IMR-90 (cell line): ENCODE results near the gene UBASH3B. TPM values are rescaled to one million over a fixed set of nuclear protein-coding genes. Genes with fewer than 3 reads are reported as not detected.

Experiments used
- ATAC-seq: fragments of 200-7000 bp; cut with Tn5 transposase; 2 replicates; pipeline ENCODE4 v1.9.1; 2020; ENCODE audit warnings: low read depth, mild to moderate bottlenecking, moderate library complexity
- BruUV-seq: library from RNA; stranded (reverse); fragments of 400-500 nt; replicated peaks from 2 replicates; lab custom pipeline; 2021; lab: Mats Ljungman, UMichigan
- CTCF ChIA-PET: fragments of 300-600 bp; formaldehyde crosslinking; extraction: SDS; loops from one replicate; lab custom pipeline; 2021; ENCODE audit warnings: antibody characterized with exemption; lab: Yijun Ruan, JAX
- POLR2A ChIA-PET: fragments of 300-600 bp; sonication (Branson Sonifier 250); formaldehyde crosslinking; loops from one replicate; lab custom pipeline; 2022; ENCODE audit warnings: antibody characterized with exemption; ENCODE audit not compliant: unreplicated experiment; lab: Charles Lee
- DNase-seq: peaks from one replicate; pipeline ENCODE4 v3.0.0; 2013
- H2AFZ ChIP-seq: replicated peaks from 2 replicates; pipeline ENCODE3; 2013; ENCODE audit warnings: low read length, mild to moderate bottlenecking; ENCODE audit not compliant: poor library complexity
- H2AK5ac ChIP-seq: 2 replicates; pipeline ENCODE4 v1.6.1; 2013; ENCODE audit warnings: low read depth, low read length, inconsistent platforms
- H2AK9ac ChIP-seq: replicated peaks from 2 replicates; pipeline ENCODE3; 2013; ENCODE audit warnings: mild to moderate bottlenecking, low read depth, low read length, moderate library complexity; ENCODE audit not compliant: poor library complexity
- H2BK120ac ChIP-seq: 2 replicates; pipeline ENCODE4 v1.6.1; 2013; ENCODE audit warnings: low read depth, low read length, inconsistent platforms
- H2BK15ac ChIP-seq: 3 replicates; pipeline ENCODE4 v1.6.1; 2013; ENCODE audit warnings: low read depth, low read length, inconsistent platforms
- H2BK20ac ChIP-seq: 2 replicates; pipeline ENCODE4 v1.6.1; 2013; ENCODE audit warnings: low read depth, mild to moderate bottlenecking, inconsistent platforms, low read length, moderate library complexity
- H2BK5ac ChIP-seq: 2 replicates; pipeline ENCODE4 v1.6.1; 2013; ENCODE audit warnings: mild to moderate bottlenecking, low read depth, low read length, inconsistent platforms; ENCODE audit not compliant: poor library complexity, severe bottlenecking
- H3K14ac ChIP-seq: replicated peaks from 2 replicates; pipeline ENCODE4 v1.6.1; 2013; ENCODE audit warnings: low read depth, low read length, inconsistent platforms
- H3K18ac ChIP-seq: 2 replicates; pipeline ENCODE4 v1.6.1; 2013; ENCODE audit warnings: low read depth, low read length, control low read depth
- H3K23ac ChIP-seq: 2 replicates; pipeline ENCODE4 v1.6.1; 2013; ENCODE audit warnings: low read depth, low read length, inconsistent platforms
- H3K27ac ChIP-seq: 2 replicates; pipeline ENCODE4 v1.5.1; 2013; ENCODE audit warnings: mild to moderate bottlenecking, control low read depth, low read length; ENCODE audit not compliant: insufficient read depth
- H3K27me3 ChIP-seq: 2 replicates; pipeline ENCODE4 v1.6.1; 2013; ENCODE audit warnings: low read length; ENCODE audit not compliant: control insufficient read depth, insufficient read depth
- H3K36me3 ChIP-seq: 2 replicates; pipeline ENCODE4 v1.6.1; 2013; ENCODE audit warnings: low read length, mixed read lengths; ENCODE audit not compliant: control insufficient read depth, insufficient read depth
- H3K4ac ChIP-seq: 2 replicates; pipeline ENCODE4 v1.6.1; 2013; ENCODE audit warnings: low read depth, low read length, inconsistent platforms
- H3K4me1 ChIP-seq: 2 replicates; pipeline ENCODE4 v1.6.1; 2013; ENCODE audit warnings: low read length, mixed read lengths; ENCODE audit not compliant: control insufficient read depth, insufficient read depth
- H3K4me2 ChIP-seq: 2 replicates; pipeline ENCODE4 v1.6.1; 2013; ENCODE audit warnings: low read depth, mild to moderate bottlenecking, control low read depth, low read length, moderate library complexity
- H3K4me3 ChIP-seq: 2 replicates; pipeline ENCODE4 v1.5.1; 2013; ENCODE audit warnings: low read depth, mild to moderate bottlenecking, control low read depth, low read length, moderate library complexity; ENCODE audit not compliant: insufficient read depth
- H3K56ac ChIP-seq: 2 replicates; pipeline ENCODE4 v1.6.1; 2013; ENCODE audit warnings: low read length, inconsistent platforms; ENCODE audit not compliant: insufficient read depth; ENCODE audit errors: extremely low read depth
- H3K79me1 ChIP-seq, 2 experiments: 2 replicates each; pipeline ENCODE4 v1.6.1; 2013; ENCODE audit warnings: low read length in 2 of 2, inconsistent platforms in 1 of 2, low read depth in 1 of 2
- H3K9ac ChIP-seq: 2 replicates; pipeline ENCODE4 v1.6.1; 2013; ENCODE audit warnings: low read depth, low read length, control low read depth
- H3K9me1 ChIP-seq: 2 replicates; pipeline ENCODE4 v1.6.1; 2013; ENCODE audit warnings: low read length, inconsistent platforms; ENCODE audit not compliant: insufficient read depth
- H3K9me3 ChIP-seq: 2 replicates; pipeline ENCODE4 v1.6.1; 2013; ENCODE audit warnings: low read length; ENCODE audit not compliant: control insufficient read depth, insufficient read depth
- H4K20me1 ChIP-seq: 2 replicates; pipeline ENCODE4 v1.6.1; 2013; ENCODE audit warnings: low read length, inconsistent platforms; ENCODE audit not compliant: insufficient read depth
- H4K5ac ChIP-seq: 2 replicates; pipeline ENCODE4 v1.6.1; 2013; ENCODE audit warnings: mild to moderate bottlenecking, low read depth, low read length, control low read depth
- H4K8ac ChIP-seq, 2 experiments: 2 replicates each; pipeline ENCODE4 v1.6.1; 2013; ENCODE audit warnings: low read depth in 2 of 2, low read length in 2 of 2, control low read depth in 1 of 2, inconsistent platforms in 1 of 2
- H4K91ac ChIP-seq: 2 replicates; pipeline ENCODE4 v1.6.1; 2013; ENCODE audit warnings: low read depth, low read length, inconsistent platforms; ENCODE audit not compliant: insufficient read depth
- BHLHE40 ChIP-seq: fragments of 150-350 bp; IDR thresholded peaks from 2 replicates; pipeline ENCODE4 v1.6.1; 2016; ENCODE audit warnings: mild to moderate bottlenecking, low read depth, low read length
- CEBPB ChIP-seq: IDR thresholded peaks from 2 replicates; pipeline ENCODE4 v1.6.1; 2012; ENCODE audit warnings: low read depth, low read length, improper control_type of control experiment
- CHD1 ChIP-seq: IDR thresholded peaks from 2 replicates; pipeline ENCODE4 v1.6.1; 2012; ENCODE audit warnings: low read depth, low read length, improper control_type of control experiment
- CTCF ChIP-seq: conservative IDR thresholded peaks from 2 replicates; pipeline ENCODE4 v1.5.1; 2012; ENCODE audit warnings: mild to moderate bottlenecking, low read depth, low read length, improper control_type of control experiment
- ELK1 ChIP-seq: fragments of 150-350 bp; IDR thresholded peaks from 2 replicates; pipeline ENCODE4 v1.6.1; 2016; ENCODE audit warnings: low read depth, mild to moderate bottlenecking, low read length, moderate library complexity, borderline replicate concordance
- FOS ChIP-seq: fragments of 150-350 bp; IDR thresholded peaks from 2 replicates; pipeline ENCODE4 v1.6.1; 2016; ENCODE audit warnings: low read depth, low read length
- MAFK ChIP-seq: IDR thresholded peaks from 2 replicates; pipeline ENCODE4 v1.6.1; 2012; ENCODE audit warnings: low read depth, low read length, improper control_type of control experiment
- MAZ ChIP-seq: IDR thresholded peaks from 2 replicates; pipeline ENCODE4 v1.6.1; 2012; ENCODE audit warnings: low read depth, mild to moderate bottlenecking, low read length, improper control_type of control experiment, moderate library complexity, borderline replicate concordance
- MXI1 ChIP-seq: IDR thresholded peaks from 2 replicates; pipeline ENCODE4 v1.6.1; 2012; ENCODE audit warnings: low read depth, mild to moderate bottlenecking, low read length, moderate library complexity, borderline replicate concordance
- NFE2L2 ChIP-seq: fragments of 150-350 bp; IDR thresholded peaks from 2 replicates; pipeline ENCODE4 v1.6.1; 2016; ENCODE audit warnings: low read depth, mild to moderate bottlenecking, low read length
- POLR2A ChIP-seq: IDR thresholded peaks from 2 replicates; pipeline ENCODE4 v1.6.1; 2012; ENCODE audit warnings: mild to moderate bottlenecking, low read depth, low read length
- RAD21 ChIP-seq: IDR thresholded peaks from 2 replicates; pipeline ENCODE4 v1.6.1; 2012; ENCODE audit warnings: low read length, improper control_type of control experiment
- RCOR1 ChIP-seq: IDR thresholded peaks from 2 replicates; pipeline ENCODE4 v1.6.1; 2012; ENCODE audit warnings: mild to moderate bottlenecking, low read length, improper control_type of control experiment; ENCODE audit not compliant: insufficient replicate concordance
- RFX5 ChIP-seq: IDR thresholded peaks from 2 replicates; pipeline ENCODE4 v1.8.0; 2012; ENCODE audit warnings: low read depth, mild to moderate bottlenecking, low read length, moderate library complexity
- SMC3 ChIP-seq: fragments of 150-350 bp; IDR thresholded peaks from 2 replicates; pipeline ENCODE4 v1.6.1; 2016; ENCODE audit warnings: low read depth, mild to moderate bottlenecking, antibody characterized with exemption, low read length, moderate library complexity
- USF2 ChIP-seq: fragments of 150-350 bp; IDR thresholded peaks from 2 replicates; pipeline ENCODE4 v1.6.1; 2017; ENCODE audit warnings: mild to moderate bottlenecking, antibody characterized with exemption, low read length, low read depth
- WGBS, 2 experiments: methylation state at CpG; one replicate each; pipeline versions ENCODE4 v1.1.5 to v1.1.7; 2013; ENCODE audit warnings: missing lambda C conversion rate in 2 of 2; ENCODE audit not compliant: insufficient read length in 1 of 2; ENCODE audit errors: extremely low coverage in 2 of 2; 5-methylcytosine and 5-hydroxymethylcytosine counted together
- dilution Hi-C: fragments of 300-500 bp; cut with HindIII; formaldehyde crosslinking; loops from one replicate; pipeline ENCODE4 v1.14.3; 2018; ENCODE audit warnings: low sequenced_read_pairs; ENCODE audit not compliant: unreplicated experiment
- in situ Hi-C: fragments of 300-500 bp; cut with MboI; formaldehyde crosslinking; loops from 3 replicates; pipeline ENCODE4 v1.14.3; 2019; ENCODE audit warnings: low sequenced_read_pairs, inconsistent platforms, mixed read lengths
- intact Hi-C: fragments of 100-400 bp; cut with micrococcal nuclease; formaldehyde crosslinking; loops from 2 replicates; pipeline ENCODE4 v1.10.0; 2022
- polyA plus RNA-seq, 3 experiments: library from polyadenylated mRNA; depleted of rRNA; stranded (reverse); fragments of >200 nt; gene quantifications; 2 replicates each; pipeline ENCODE4 v1.2.3, GENCODE V29; 2012; ENCODE audit warnings: low replicate concordance in 1 of 3
- total RNA-seq: library from RNA; depleted of rRNA; stranded (reverse); fragments of >200 nt; gene quantifications from 2 replicates; pipeline ENCODE4 v1.2.3, GENCODE V29; 2012

Gene UBASH3B
- total and polyA plus RNA-seq, 2 of the 4 experiments (the other 2 are of a cell fraction) = 27.2 to 48.0 TPM

GRCh38 chr11:122743949-122744348 lies 88.4 kb downstream of the UBASH3B start:
- dilution Hi-C loops = no loop called here
- 100% methylated on average over 1 of the region's 6 CpGs; no CpG with 5 or more reads in 1 of the 2 experiments for WGBS, 2 experiments

More at GRCh38 chr11:122743949-122744348, 88.4 kb downstream of the UBASH3B start:
- Histone ChIP-seq H2BK20ac (no peak overlapping the region), H3K18ac (no peak overlapping the region), H2BK5ac (no peak overlapping the region), H3K4me2 (no peak overlapping the region), H3K27me3 (no peaks in the 10 kb centered on the region), H3K27ac (no peak overlapping the region), H2AK9ac (no peak overlapping the region), H4K91ac (no peak overlapping the region), H2BK120ac (0 out of 2 replicates have a peak overlapping the region, but pooled peaks have one; percentile 25), H3K14ac (peak overlapping the region; percentile 83), H2BK15ac (peak overlapping the region; percentile 66; the same call in 1 of the 3 replicates), H3K9ac (no peak overlapping the region), H3K79me1 (peaks cover 53 to 89% of the 10 kb centered on the region in 2 experiments), H3K4ac (peak overlapping the region; percentile 86), H3K9me3 (no peaks in the 10 kb centered on the region), H4K5ac (no peak overlapping the region), H4K8ac (peak overlapping the region in 1 of 2 experiments; percentile 66; a peak in 1 of 4 replicates), H3K9me1 (peaks cover 44% of the 10 kb centered on the region), H3K56ac (no peak overlapping the region), H2AFZ (no peak overlapping the region), H3K4me3 (no peak overlapping the region), H3K36me3 (no peaks in the 10 kb centered on the region), H4K20me1 (peaks cover 21% of the 10 kb centered on the region), H3K4me1 (peaks cover 32% of the 10 kb centered on the region), H2AK5ac (peak overlapping the region; percentile 95; the same call in 1 of the 2 replicates), H3K23ac (peak overlapping the region; percentile 78; the same call in 1 of the 2 replicates)
- in situ Hi-C loops (no loop called here), intact Hi-C loops (no loop called here)
- CTCF ChIA-PET = no interaction called here
- POLR2A ChIA-PET = no interaction called here
- TF ChIP-seq CTCF = no peak
- no peak for TF ChIP-seq RAD21
- no peak for TF ChIP-seq MAZ
- TF ChIP-seq NFE2L2 = no peak
- no peak for TF ChIP-seq USF2
- no peak for TF ChIP-seq POLR2A
- TF ChIP-seq CEBPB = no peak
- no peak for TF ChIP-seq MAFK
- no peak for TF ChIP-seq CHD1
- TF ChIP-seq BHLHE40 = no peak
- TF ChIP-seq MXI1 = no peak
- no peak for TF ChIP-seq SMC3
- no peak for TF ChIP-seq RFX5
- no peak for TF ChIP-seq ELK1
- TF ChIP-seq RCOR1 = no peak
- no peak for TF ChIP-seq FOS
- ATAC-seq (no peak), DNase-seq (no peak)
- BruUV-seq = no TSS peak
